Right lung (tissue), 10 donors: ENCODE data around the gene KCTD15. TPM values are rescaled to one million over a fixed set of nuclear protein-coding genes. Genes with fewer than 3 reads are reported as not detected.

Experiments used
- DNase-seq, 2 donors: peaks; one replicate each; pipeline ENCODE4 v3.0.0-alpha.2; 2013
- long read RNA-seq, 8 donors: transcript quantifications; one replicate each; lab custom pipeline, GENCODE V29; 2026
- polyA plus RNA-seq, 5 donors: library from polyadenylated mRNA; unstranded; fragments of 120-200 nt; gene quantifications; one replicate each; pipeline versions ENCODE4 v1.2.1 to v1.2.3, GENCODE V29; 2013; ENCODE audit warnings: inconsistent platforms in 1 of 5, low replicate concordance in 1 of 5; ENCODE audit not compliant: insufficient read length in 5 of 5, insufficient read depth in 1 of 5

Gene KCTD15
- 10 to 100 TPM; 53.1 to 83.9 (median 67.3) TPM for polyA plus RNA-seq
- long read RNA-seq, donor 1, transcript KCTD15-207 (7 exons, 1,625 nt): major isoform, 5 of 6 reads
- long read RNA-seq, donor 1, partial matches to known transcripts: 0 of 6 reads
- long read RNA-seq, donor 1, other reads (novel, unspliced or antisense): 0 of 6 reads
- long read RNA-seq, donor 2, partial matches to known transcripts: 0 of 2 reads
- long read RNA-seq, donor 2, other reads (novel, unspliced or antisense): 0 of 2 reads
- long read RNA-seq, donor 3, partial matches to known transcripts: 0 of 1 reads
- long read RNA-seq, donor 3, other reads (novel, unspliced or antisense): 0 of 1 reads
- long read RNA-seq, donor 4: 0 reads
- long read RNA-seq, donor 5, partial matches to known transcripts: 0 of 3 reads
- long read RNA-seq, donor 5, other reads (novel, unspliced or antisense): 0 of 3 reads
- long read RNA-seq, donor 6, partial matches to known transcripts: 0 of 4 reads
- long read RNA-seq, donor 6, other reads (novel, unspliced or antisense): 0 of 4 reads
- long read RNA-seq, donor 7, transcript KCTD15-207 (7 exons, 1,625 nt): major isoform, 6 of 13 reads
- long read RNA-seq, donor 7, partial matches to known transcripts: 0 of 13 reads
- long read RNA-seq, donor 7, other reads (novel, unspliced or antisense): 5 of 13 reads
- long read RNA-seq, donor 8, partial matches to known transcripts: 0 of 2 reads
- long read RNA-seq, donor 8, other reads (novel, unspliced or antisense): 0 of 2 reads

DNA sequence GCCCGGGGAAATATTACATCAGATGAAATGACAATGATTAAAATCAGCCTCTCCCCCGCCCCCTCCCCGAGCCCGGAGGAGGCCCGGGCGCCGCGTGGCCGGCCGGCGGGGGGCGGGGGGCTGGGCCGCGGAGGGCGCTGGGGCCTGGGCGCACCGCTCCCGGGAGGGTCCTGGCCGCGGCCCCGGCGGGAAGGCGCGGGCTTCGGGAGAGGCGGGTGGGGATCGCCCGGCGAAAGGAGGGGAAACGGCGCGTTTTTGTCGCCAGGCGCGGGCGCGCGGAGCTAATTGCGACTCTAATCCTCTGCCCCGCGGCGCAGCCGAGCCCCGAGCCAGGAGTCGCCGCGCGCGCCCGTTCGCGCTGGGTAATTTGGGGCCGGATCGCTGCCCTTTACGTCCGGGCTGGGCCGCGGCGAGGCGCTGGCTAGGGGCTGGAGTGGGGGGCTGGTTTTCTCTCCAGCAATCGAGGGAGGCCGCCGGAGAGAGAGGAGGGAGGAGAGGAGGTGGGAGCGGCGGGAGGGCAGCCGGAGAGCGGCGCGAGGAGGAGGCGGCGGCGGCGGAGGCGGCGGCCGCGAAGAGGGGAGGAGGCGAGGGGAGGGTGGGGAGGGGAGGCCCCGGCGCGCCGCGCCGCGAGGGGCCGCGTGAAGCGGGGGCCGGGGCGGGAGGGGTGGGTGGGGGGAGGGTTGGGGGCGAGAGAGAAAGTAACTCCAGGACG is at the start of gene KCTD15:
KCTD15 (plus strand) TSS at position 707 of the 712 bp plus-strand sequence. CDS start 3,585 bp downstream, outside the sequence.
- peak; percentile 59 to 77 for DNase-seq

- DNase-seq: no peak
Observed at GRCh38 chr19:33747273-33747672, 49.4 kb upstream of the KCTD15 start.

DNA sequence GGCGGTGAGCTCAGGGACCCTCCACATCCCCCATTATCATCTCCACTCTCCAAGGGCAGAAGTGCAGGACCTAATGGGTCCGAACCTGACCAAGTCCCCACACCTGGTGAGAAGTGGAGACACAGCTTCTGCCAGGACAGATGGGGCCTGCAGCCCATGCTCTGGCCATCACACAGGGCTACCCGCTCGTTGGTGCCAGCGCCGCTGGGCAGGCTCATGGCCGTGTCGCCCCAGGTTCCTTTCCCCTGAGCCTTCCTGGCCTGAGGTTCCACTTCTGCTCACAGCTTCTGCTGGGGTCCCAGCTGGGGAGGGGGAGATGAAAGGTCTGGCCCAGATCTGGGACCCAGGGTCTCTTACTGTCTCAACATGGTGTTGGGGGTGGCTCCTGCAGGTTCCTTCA is 48.4 kb upstream of the KCTD15 start:
- DNase-seq: no peak

DNA sequence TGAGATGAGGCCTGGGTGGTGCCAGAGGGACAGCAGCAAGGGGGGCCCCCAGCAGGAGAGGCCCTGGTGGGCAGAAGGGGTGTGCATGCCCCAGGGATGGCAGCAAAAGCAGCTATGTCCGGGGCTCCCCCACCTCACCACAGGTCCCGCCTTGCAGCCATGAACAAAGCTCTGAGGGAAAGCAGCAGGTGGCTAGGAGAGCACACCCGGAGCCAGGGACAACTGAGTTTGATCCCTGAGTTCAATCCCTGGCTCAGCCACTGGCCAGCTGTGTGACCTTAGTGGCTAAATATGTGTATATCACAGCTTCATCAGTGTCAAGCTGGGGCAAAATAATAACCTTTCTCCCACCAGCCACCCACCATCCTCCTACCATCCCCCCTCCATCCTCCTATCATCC is 47.7 kb upstream of the KCTD15 start:
- DNase-seq: no peak

DNA sequence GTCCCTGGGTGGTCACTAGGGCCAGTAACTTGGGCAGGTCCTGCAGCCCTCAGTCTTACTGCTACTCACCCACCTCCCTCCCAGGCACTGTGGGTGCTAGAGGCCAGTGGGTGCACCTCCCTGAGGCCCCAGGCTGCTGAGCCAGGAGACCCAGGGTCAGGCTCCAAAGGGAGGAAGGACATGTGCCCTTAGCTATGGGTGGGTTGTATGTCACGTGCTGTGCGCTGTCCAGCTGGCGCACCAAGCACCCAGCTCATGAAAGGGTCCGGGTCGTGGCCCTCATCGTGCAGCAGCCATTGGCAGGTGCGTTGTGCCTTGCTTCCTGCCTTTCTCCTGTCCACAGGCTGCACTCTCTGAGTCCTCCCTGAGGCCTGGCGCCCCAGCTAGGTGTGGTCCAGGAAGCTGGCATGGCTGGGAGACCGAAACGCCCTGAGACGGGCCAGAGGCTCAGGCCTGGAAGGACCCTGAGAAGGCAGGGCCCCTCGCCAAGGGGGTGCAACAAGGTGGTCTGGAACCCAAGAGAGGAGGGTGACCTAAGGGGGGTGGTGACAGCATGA is 47.0 kb upstream of the KCTD15 start:
- no peak for DNase-seq

DNA sequence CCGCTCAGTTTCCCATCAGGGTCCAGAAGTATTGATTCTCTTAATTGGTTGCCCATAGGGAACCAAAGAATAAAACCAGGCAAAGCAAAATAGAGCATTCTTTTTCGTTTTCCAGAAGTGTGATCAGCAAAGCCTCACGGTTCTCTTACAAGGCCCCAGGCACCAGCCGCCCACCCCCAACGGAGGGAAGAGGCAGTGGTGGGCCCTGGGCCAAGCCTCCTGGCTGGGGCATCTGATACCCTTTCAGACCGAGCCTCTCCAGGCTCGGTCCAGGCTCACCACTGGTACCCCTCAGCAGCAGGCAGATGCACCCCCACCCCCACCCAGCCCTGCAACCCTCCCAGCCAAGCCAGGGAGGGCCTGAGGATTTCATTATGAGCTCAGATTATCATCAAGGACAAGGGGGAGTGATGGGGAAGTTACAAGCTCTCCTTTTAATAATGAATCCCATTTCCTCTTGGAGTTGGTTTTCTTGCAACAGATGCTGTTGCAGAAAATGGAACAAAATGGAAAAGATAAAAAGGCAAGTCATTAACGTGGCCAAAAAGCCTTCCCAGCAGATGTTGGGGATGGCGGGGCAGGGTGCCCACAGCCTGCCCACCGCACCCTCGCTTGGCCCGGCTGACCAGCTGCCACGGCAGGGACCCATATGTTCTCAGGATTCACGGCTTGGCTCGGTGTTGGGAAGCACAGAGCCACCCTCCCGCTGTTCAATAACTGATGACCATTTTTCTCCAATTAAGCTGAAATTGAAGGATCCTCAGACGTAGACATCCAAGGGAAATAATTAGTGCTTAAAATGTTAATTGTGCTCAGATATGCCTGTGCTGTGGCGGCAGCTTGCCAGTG is 45.9 kb upstream of the KCTD15 start:
- no peak for DNase-seq

- DNase-seq: no peak
Observed at GRCh38 chr19:33751436-33751770, 45.3 kb upstream of the KCTD15 start.

DNA sequence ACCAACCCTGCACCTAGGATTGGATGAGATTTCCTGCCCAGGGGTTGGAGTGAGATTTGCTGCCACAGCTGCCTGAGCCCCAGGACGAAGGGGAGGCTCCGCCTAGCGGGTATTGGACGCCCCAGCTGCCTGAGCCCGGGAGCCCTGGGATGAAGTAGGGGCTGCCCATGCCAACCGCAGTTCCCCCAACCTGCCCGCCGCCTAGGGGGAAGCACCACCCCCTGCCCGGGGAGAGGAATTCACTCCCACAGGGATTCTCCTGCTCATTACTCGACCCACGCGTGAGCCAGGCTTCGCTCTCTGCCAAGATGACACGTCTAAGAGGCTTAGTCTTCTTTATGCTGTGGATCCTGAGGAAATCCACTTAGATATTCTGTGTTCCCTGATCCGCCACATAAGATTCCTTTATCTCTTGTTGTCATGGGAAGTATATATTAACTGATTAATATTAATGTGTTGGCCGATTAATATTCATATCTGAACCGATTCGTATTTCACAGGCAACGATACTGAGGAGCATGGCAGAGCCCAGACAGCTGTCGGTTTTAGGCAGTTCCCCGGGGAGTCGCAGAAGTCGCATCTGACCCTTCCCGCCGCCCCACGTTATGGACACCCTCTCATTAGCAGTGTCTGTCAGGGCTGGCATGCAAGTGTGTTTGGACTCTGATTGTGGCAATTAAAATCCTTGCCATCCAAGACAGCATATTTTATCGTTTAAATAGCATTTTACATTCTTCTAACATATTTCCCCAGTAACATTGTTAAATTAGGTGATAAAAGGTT is 44.5 kb upstream of the KCTD15 start:
- no peak for DNase-seq

DNA sequence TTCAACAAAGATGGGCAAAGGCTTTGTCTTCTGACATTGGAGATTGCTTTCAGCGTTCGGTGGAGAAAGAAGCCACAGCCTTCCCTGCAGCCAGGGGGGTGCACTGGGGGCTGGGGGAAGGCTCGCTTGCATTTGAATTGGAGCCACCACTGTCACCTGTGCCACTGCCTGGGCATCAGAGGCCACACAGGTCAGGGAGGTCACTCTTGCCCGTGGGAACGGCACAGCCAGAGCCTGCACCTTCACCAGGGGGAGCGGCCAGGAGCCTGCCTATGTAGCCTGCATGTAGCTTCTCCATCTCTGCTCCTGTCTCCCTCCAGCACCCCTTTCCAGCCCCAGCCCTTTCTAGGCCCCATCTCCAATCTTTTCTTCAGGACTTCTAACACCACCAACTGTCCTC is 43.7 kb upstream of the KCTD15 start:
- DNase-seq: no peak

GRCh38 chr19:33754361-33754760 is 42.3 kb upstream of the KCTD15 start:
- no peak for DNase-seq

- DNase-seq: no peak
Observed at GRCh38 chr19:33755099-33756035, 41.3 kb upstream of the KCTD15 start.

DNA sequence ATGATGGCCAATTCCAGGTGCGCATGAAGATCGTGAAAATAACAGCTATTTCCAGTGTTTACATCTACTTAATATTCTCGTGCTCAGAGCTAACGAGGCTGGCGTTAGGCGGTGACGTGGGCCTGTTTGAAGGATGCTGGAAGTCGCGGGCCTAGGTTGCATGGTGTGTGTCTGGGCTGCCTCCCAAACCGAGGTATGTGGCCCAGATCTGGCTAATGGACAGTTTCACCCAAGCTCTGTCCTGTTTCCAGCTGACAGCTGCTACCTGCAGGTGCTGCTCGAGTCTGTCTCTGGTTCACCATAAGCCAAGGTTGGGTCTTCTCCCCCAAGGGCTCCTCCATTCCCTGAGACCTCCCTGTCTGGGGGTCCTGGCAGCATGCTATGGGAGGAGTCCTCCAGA is 40.5 kb upstream of the KCTD15 start:
- no peak for DNase-seq

- DNase-seq: no peak
Observed at GRCh38 chr19:33758541-33759013, 38.1 kb upstream of the KCTD15 start.

GRCh38 chr19:33759356-33759755 is 37.3 kb upstream of the KCTD15 start:
- no peak for DNase-seq

- DNase-seq: no peak
Observed at GRCh38 chr19:33763633-33764371, 32.9 kb upstream of the KCTD15 start.

GRCh38 chr19:33766623-33767022 is 30.0 kb upstream of the KCTD15 start:
- no peak for DNase-seq

GRCh38 chr19:33767898-33768413 is 28.7 kb upstream of the KCTD15 start:
- DNase-seq: peak in 1 of 2 donors; percentile 30

DNA sequence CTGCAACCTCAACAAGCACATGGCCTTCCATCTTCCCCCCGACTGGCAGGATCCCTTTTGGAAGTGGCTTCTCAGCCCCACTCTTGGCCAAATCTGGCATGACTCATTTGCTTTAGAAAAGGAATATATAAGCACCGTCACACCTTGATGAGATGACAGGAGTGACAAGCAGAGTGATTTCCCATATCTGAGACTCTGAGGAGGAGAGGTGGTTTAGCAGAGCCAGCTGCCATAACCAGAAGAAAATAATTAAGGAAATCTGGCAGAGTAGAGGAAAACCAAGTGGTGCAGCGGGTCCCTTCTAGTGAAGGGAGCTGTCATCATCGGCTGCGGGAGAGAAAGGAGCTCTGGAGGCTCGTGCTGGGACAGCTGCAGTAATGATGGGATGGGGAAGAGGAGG is 27.5 kb upstream of the KCTD15 start:
- no peak for DNase-seq
